Smooth muscle cell (in vitro differentiated cells): ENCODE data around the gene FAM78A. TPM values are rescaled to one million over a fixed set of nuclear protein-coding genes. Genes with fewer than 3 reads are reported as not detected.

Experiments
- DNase-seq: peaks from one replicate; lab custom pipeline; 2025; ENCODE audit not compliant: unreplicated experiment; lab: John Stamatoyannopoulos, UW
- H2AFZ ChIP-seq: fragments of 200-600 bp; sonication (generic); 2 replicates; pipeline ENCODE4 v1.6.0; 2016; ENCODE audit warnings: antibody characterized with exemption, low read depth, mild to moderate bottlenecking
- H3F3A ChIP-seq: fragments of 200-600 bp; sonication (generic); 2 replicates; pipeline ENCODE4 v1.6.0; 2017; ENCODE audit warnings: antibody characterized with exemption, low read depth
- H3K27ac ChIP-seq: fragments of 200-600 bp; sonication (generic); 2 replicates; pipeline ENCODE4 v1.5.1; 2016; ENCODE audit warnings: low read depth, mild to moderate bottlenecking
- H3K27me3 ChIP-seq: fragments of 200-600 bp; sonication (generic); 2 replicates; pipeline ENCODE4 v1.6.1; 2016; ENCODE audit warnings: low read depth, mild to moderate bottlenecking
- H3K36me3 ChIP-seq: fragments of 200-600 bp; sonication (generic); 2 replicates; pipeline ENCODE4 v1.5.1; 2016; ENCODE audit warnings: low read depth
- H3K4me1 ChIP-seq: fragments of 200-600 bp; sonication (generic); 2 replicates; pipeline ENCODE4 v1.5.1; 2016; ENCODE audit warnings: low read depth
- H3K4me2 ChIP-seq: fragments of 200-600 bp; sonication (generic); 2 replicates; pipeline ENCODE4 v1.6.0; 2016; ENCODE audit warnings: mild to moderate bottlenecking
- H3K4me3 ChIP-seq: fragments of 200-600 bp; sonication (generic); 2 replicates; pipeline ENCODE4 v1.5.1; 2016; ENCODE audit warnings: mild to moderate bottlenecking
- H3K79me2 ChIP-seq: fragments of 200-600 bp; sonication (generic); 2 replicates; pipeline ENCODE4 v1.6.0; 2016; ENCODE audit warnings: low read depth, mild to moderate bottlenecking
- H3K9ac ChIP-seq: fragments of 200-600 bp; sonication (generic); 2 replicates; pipeline ENCODE4 v1.6.0; 2016; ENCODE audit warnings: low read depth
- H3K9me3 ChIP-seq: fragments of 200-600 bp; sonication (generic); replicated peaks from 2 replicates; pipeline ENCODE4 v1.5.1; 2016; ENCODE audit warnings: low read depth
- H4K20me1 ChIP-seq: fragments of 200-600 bp; sonication (generic); 2 replicates; pipeline ENCODE4 v1.6.0; 2016; ENCODE audit warnings: low read depth
- WGBS: methylation state at CpG from one replicate; pipeline ENCODE4 v1.1.7; 2016; ENCODE audit warnings: low lambda C conversion rate; 5-methylcytosine and 5-hydroxymethylcytosine counted together
- polyA plus RNA-seq: library from polyadenylated mRNA; unstranded; fragments of >200 nt; fragmentation: Nextera tagmentation; extraction: Ambion mirVana; gene quantifications from 2 replicates; pipeline ENCODE4 v1.2.1, GENCODE V29; 2016
- total RNA-seq: library from RNA; depleted of rRNA; stranded (reverse); fragments of >200 nt; gene quantifications from 2 replicates; pipeline ENCODE4 v1.2.3, GENCODE V29; 2014
- TF ChIP-seq, protein P1 (sequence below): fragments of 200-600 bp; sonication (generic); IDR thresholded peaks from 2 replicates; pipeline ENCODE4 v1.5.1; 2017; ENCODE audit warnings: borderline replicate concordance, mild to moderate bottlenecking, antibody characterized with exemption; ENCODE audit not compliant: insufficient read depth, poor library complexity, severe bottlenecking

Gene FAM78A
- total and polyA plus RNA-seq, 2 experiments from 2014 or later = 3.6 to 4.2 TPM

DNA sequence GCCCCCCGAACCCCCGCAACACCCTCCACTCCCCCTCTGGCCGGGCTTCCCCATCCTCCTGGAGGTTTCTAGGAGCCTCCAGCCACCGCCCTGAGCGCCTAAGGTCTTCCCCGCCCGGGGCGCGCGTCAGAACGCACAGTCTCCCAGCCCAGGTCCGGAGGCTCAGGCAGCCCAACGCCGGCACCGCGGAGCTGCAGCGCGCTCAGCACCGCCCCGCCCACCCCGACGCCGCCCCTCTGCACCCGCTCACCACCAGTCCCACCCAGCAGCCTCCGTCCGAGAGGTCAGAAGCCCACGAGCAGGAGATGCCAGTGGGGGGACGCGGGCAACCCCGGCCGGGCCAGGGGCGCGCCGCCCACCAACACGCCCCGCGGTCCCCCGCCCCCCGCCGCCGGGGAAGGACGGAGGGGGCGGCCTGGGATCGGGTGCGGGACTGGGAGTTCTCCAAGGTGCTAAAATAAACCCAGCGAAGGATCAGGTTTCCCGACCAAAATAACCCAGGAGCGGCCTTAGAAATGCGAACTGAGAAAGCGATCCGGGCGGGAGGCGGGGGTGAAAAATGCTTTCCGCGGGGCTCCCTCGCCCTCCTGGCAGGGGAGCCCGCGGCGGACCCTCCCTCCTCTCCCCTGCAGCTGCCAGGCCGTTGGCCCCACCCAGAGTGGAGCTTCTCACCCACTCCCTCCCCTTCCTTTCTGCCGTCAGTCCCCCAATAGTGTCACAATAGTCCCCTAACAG lies 6.5 kb upstream of the FAM78A start:
- Histone ChIP-seq H3K4me1 (peaks cover 3% of the 10 kb centered on the region), H3K9me3 (no peaks in the 10 kb centered on the region), H3K36me3 (no peaks in the 10 kb centered on the region), H3K27ac (no peak overlapping the region), H3K9ac (no peak overlapping the region), H4K20me1 (no peaks in the 10 kb centered on the region), H2AFZ (no peak overlapping the region), H3K4me2 (peak overlapping the region; percentile 80), H3K79me2 (no peaks in the 10 kb centered on the region), H3K4me3 (peak overlapping the region; percentile 28), H3F3A (no peaks in the 10 kb centered on the region), H3K27me3 (peaks cover 28% of the 10 kb centered on the region)
- DNase-seq = no peak
- WGBS = 6% methylated on average over 11 of the region's 61 CpGs
- TF ChIP-seq, protein P1, sequence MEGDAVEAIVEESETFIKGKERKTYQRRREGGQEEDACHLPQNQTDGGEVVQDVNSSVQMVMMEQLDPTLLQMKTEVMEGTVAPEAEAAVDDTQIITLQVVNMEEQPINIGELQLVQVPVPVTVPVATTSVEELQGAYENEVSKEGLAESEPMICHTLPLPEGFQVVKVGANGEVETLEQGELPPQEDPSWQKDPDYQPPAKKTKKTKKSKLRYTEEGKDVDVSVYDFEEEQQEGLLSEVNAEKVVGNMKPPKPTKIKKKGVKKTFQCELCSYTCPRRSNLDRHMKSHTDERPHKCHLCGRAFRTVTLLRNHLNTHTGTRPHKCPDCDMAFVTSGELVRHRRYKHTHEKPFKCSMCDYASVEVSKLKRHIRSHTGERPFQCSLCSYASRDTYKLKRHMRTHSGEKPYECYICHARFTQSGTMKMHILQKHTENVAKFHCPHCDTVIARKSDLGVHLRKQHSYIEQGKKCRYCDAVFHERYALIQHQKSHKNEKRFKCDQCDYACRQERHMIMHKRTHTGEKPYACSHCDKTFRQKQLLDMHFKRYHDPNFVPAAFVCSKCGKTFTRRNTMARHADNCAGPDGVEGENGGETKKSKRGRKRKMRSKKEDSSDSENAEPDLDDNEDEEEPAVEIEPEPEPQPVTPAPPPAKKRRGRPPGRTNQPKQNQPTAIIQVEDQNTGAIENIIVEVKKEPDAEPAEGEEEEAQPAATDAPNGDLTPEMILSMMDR = no peak

DNA sequence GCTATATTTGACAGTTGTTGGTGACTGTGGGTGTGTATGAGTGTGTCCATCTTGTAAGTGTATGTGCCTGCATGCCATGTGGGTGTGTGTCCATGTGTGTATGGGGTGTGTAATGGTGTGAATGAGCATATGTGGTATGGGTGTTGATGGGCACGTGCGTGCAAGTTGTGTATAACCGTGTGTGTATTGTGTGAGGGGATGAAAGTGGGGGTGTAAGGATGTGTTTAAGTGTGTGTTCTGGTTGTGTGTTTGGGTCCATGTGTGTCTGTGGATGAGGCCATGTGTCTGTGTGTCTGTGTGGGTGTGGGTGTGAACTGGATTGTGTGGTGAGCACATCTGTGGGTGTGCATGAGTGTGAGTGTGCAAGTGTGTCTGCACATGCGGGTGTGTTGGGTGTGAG lies 5.9 kb upstream of the FAM78A start:
- Histone ChIP-seq H3K79me2 (no peaks in the 10 kb centered on the region), H3K9ac (no peak overlapping the region), H3K9me3 (no peaks in the 10 kb centered on the region), H3K36me3 (no peaks in the 10 kb centered on the region), H3K4me2 (no peak overlapping the region), H3K4me1 (peaks cover 3% of the 10 kb centered on the region), H3K27me3 (peaks cover 28% of the 10 kb centered on the region), H3K4me3 (no peak overlapping the region), H3F3A (no peaks in the 10 kb centered on the region), H4K20me1 (no peaks in the 10 kb centered on the region), H3K27ac (no peak overlapping the region), H2AFZ (no peak overlapping the region)
- TF ChIP-seq, protein P1 = no peak
- WGBS = 87% methylated on average over 4 of the region's 4 CpGs
- DNase-seq = no peak

DNA sequence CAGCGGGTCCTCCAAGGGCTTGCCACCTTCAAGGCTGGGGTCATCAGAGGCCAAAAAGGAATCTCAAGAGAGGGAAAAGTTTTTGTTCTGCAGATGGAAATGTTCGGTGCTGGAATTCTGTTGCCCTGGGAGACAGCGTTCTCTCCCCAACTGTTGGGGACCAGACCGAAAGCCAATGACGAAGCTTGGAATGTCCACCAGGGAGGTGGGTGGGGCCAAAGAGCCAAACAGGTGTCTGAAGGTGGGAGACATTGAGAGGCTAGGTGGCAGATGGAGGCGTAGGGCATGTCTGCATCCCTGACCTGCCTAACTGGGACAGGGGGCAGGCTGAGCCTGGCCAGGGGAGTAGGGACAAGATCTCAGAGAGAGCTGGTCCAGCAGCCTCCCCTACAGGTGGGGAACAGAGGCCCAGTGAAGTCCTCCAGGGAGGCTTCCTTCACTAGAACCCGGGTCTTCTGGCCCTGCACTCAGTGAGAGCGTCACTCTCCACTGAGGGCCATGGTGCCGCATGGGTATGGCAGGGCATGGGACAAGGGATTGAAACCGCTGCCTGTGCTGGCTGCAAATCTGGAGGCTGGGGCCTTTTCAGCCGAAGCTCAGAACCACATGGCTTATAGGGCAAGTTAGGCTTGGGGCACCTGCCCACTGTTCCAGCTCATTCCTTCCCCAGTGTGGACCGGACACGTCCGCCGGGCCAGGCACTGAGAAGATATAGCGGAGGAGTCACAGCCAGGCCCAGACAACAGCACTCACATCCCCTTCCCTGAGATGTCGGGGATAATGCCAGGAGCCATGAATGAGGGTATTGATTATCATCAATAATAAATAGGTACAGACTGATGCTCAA lies 5.0 kb upstream of the FAM78A start:
- H3K4me3 ChIP-seq = no peak overlapping the region
- H3K9ac ChIP-seq = no peak overlapping the region
- DNase-seq = no peak
- H3K79me2 ChIP-seq = no peaks in the 10 kb centered on the region
- H3F3A ChIP-seq = no peaks in the 10 kb centered on the region
- H3K4me1 ChIP-seq = peaks cover 4% of the 10 kb centered on the region
- WGBS = 85% methylated on average over 17 of the region's 17 CpGs
- H3K36me3 ChIP-seq = no peaks in the 10 kb centered on the region
- H4K20me1 ChIP-seq = no peaks in the 10 kb centered on the region
- no peak overlapping the region for H3K27ac ChIP-seq
- no peaks in the 10 kb centered on the region for H3K9me3 ChIP-seq
- H3K4me2 ChIP-seq = no peak overlapping the region
- TF ChIP-seq, protein P1 = no peak
- no peak overlapping the region for H2AFZ ChIP-seq
- H3K27me3 ChIP-seq = peaks cover 28% of the 10 kb centered on the region
